Left forelimb (tissue), 1 donor: Measurements from ENCODE around the gene SLC7A14.

ENCODE experiments used
- DNase-seq: peaks from one replicate; pipeline ENCODE4 v3.0.0-alpha.2; 2018; ENCODE audit warnings: low spot score

The SLC7A14 gene

DNA sequence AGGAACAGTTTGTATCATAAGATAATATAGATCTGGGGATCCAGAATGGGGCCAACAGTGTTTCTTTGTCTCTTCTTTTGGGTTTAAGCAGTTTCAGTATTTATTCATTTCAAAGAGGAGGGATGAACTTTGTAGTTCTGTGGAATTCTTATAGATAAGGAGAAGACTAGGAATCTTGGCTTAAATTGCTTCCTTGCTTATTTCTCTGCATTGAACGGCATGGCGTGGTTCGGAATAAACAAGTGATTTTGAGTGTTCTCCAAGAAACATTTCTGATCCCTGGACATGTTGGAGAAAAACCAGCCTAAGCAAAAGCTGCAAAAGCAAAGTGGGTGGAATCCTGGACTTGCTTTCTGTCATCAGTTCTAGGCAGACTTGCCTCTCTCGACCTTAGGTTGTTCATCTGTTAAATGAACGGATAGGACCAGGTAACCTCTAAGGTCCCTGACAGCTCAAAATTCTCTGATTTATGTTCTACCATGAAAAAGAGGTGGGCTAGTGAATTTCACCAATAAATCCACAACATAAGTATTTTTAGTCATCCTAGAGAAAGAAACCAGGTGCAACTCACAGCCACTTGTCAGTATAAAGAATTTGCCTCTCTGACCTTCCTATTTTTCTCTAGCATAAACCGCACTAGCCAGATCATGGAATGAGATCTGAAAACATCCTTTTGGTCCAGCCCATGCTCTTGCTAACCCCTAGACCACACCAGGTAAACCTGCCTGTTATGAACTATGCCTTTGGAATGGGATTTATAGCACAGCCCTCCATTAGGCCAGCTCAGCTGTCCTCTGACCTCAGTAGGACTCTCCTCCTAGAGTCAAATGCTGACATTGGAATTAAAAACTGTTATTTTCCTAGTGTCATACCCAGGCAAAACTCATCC is 88.4 kb downstream of the SLC7A14 start:
- DNase-seq = no peak

DNA sequence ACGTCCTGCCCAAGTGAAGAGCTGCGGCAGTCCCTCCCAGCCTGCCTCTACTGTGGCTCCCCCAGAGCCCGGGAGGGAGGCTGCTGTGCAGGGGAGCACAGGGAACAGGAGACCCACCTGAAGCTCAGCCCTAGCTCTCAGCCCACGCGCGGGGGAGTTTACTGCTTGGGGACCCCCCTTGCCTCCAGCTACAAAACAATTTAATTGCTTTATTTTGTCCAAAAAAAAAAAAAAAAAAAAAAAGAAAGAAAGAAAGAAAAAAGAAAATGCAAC is 89.1 kb downstream of the SLC7A14 start:
- DNase-seq = no peak

GRCh38 chr3:170496026-170496867 is 89.6 kb downstream of the SLC7A14 start:
- no peak for DNase-seq

DNA sequence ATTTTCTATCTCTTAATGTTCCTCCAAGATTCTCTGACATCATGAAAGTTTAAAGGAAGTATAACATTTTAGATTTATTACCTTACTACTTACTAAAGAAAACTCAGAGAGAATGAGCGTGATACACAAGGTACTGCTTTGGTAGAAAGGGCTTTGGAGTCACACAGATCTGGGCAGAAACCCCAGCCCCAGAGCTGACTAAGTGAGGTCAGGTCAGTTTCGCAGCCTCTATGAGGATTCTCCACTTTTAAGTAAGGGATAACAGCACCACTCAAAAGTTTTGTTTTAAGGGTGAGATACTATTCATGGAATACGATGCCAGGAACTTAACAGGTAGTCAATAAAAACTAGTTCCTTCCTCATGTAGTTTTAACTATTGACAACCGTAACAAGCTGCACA is 91.1 kb downstream of the SLC7A14 start:
- no peak for DNase-seq

DNA sequence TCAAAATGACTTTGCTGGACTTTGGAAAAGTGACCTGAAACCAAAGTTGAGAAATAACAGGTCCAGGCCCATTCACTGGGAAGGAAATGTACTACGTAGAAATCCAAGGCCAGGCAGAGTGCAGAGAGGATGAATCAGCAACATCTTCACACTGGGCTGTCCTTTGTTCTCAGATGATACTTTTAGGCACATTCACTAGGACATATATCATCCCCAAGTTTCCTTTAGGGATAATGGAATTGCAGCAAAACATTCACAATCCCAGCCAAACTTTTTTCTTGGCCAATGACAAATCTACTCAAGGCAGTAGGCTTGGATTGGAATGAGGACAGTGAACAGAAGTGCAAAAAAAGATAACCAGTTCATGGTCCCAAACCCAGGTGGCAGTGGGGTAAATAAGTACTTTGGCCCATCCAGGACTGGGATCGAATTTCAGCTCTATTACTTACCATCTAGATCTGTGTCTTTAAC is 92.1 kb downstream of the SLC7A14 start:
- DNase-seq = no peak

- no peak for DNase-seq
These were observed 94.0 kb downstream of the SLC7A14 start for GRCh38 chr3:170491901-170492300.

GRCh38 chr3:170490828-170491560 is 94.9 kb downstream of the SLC7A14 start:
- no peak for DNase-seq

DNA sequence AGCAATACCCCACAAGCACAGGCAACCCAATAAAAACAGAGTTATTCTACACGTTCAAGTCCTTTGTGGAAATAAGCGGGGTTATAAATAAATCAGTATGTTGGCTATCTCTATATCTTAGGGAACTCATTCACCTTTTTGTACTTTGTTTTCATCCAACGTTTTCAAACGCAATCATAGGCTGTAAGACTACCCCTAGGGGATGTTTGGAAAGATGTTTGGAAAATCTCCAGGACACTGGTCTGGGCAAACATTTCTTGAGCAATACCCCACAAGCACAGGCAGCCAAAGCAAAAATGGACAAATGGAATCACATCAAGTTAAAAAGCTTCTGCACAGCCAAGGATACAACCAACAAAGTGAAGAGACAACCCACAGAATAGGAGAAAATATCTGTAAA is 97.1 kb downstream of the SLC7A14 start:
- DNase-seq = no peak

DNA sequence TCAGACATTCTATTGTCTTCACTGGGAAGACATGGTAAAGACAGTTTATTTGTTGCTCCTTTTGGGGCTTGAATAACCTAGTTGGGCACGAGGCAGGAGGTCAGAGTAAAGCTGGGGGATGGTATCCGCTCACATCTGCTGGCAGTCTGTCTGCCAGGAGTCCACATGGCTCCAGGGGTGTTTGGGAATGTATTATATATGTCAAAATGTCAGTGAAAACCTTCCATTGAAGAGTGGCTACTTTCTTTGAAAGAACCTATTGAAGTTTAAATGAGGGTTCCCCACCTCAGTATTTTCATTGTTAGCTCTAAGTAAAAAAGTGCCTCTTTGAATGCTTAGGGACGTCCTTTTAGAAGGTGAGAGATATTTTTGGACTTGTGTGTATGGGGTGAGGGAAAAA is 98.8 kb downstream of the SLC7A14 start:
- no peak for DNase-seq

- DNase-seq = no peak
These were observed 99.5 kb downstream of the SLC7A14 start for GRCh38 chr3:170486398-170486797.

DNA sequence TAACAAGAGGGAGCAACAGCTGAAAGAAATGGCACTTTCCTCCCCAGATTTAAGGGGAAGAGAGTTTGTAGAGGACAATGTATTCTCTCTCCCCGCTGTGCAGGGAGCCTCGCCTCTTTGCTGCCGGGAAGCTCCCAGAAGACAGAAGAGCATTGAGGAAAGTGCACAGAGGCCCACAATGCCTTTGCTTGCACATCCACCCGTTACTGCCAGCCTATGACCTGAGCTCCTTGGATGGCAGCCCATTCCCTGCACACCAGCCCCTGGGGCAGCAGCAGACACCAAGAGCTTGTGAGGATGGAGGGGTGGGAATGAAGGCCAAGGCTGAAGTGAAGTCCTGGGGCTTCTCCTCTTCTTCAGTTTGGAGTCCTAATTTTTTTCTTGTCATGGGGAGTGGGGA is 100.2 kb downstream of the SLC7A14 start:
- no peak for DNase-seq

DNA sequence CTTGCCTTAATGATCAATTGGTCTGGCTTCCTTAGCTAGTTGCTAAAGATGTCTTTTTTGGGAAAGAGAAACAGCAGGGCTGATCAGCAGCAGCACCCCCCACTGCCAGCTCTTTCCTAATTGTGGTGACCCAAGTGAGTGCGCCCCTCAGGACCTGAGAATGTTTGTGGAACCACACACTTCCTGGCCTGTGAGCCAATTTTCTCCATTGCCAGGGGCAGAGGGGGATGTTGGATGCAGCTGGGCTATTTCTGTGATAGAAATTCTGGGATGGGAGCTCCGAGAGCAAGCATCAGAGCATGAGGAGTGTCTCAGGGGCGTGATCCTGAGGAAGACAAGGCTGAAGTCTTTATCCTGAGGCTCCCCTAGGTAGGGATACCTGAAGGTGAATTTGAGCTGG is 100.6 kb downstream of the SLC7A14 start:
- no peak for DNase-seq

- DNase-seq = no peak
These were observed 101.0 kb downstream of the SLC7A14 start for GRCh38 chr3:170484869-170485268.

- no peak for DNase-seq
These were observed 102.2 kb downstream of the SLC7A14 start for GRCh38 chr3:170483485-170484262.

DNA sequence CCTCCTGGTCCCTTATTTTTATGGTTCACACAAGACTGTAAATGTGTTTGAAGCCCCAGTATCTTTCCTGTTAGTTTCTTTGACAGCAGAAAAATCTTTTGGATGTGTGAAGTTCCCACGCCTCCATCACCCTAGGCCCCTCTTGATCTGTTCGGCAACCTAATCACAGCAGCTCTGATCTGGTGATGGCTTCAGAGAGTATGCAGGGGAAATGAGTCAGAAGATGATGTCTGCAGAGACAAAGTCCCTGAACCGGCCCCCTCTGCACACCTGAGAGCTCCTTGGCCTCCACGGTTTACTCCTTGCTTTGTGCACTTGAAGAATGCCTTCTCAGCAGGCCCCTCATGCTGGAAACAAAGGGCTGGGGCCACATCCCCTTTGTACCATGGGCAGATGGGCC is 103.7 kb downstream of the SLC7A14 start:
- no peak for DNase-seq

- DNase-seq = no peak
These were observed 105.8 kb downstream of the SLC7A14 start for GRCh38 chr3:170480111-170480510.

DNA sequence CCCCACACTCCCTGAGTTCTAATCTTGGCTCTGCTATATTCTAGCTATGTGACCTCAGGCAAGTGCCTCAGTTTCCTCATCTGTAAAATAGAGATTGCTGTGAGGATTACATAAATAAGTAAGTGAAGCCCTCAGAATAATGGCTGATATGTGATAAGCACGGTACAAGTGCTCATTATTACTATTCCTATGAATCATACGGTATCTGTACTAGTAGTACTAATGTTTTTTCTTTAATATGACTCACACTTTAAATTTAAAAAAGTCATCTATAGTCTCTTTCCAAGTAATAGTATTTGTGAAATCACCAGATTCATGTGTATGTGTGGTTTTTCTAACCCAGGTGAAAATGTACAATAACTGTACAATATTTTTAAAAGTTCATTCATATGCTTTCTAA is 108.5 kb downstream of the SLC7A14 start:
- DNase-seq = no peak

GRCh38 chr3:170476291-170476690 is 109.6 kb downstream of the SLC7A14 start:
- no peak for DNase-seq

DNA sequence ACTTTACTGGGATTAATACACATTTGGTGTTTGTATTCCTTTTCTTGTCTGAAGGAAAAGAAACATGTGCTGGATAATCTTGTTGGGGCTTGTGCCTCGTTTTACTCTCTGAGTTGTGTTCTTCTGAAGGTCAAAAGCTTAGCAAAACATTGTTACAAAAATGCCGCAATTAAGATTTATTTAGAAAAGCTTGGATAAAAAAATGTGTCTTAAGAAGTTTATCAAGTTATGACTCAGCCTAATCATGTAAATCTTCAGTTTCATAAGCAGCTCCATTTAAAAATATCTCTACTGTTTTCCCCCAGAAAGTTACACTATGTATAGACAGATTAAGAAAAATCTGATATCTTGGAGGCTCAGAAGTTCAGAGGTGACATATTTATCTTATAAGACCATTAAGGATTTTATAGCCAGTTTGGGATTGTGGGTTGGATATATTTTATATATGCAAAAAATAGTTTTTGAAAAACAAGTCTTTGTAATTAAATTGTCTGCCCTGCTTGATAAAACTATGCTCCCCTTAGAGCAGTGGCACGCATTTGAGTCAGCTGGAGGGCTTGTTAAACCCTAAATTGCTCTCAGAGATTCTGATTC is 110.7 kb downstream of the SLC7A14 start:
- no peak for DNase-seq

- DNase-seq = no peak
These were observed 112.5 kb downstream of the SLC7A14 start for GRCh38 chr3:170473358-170473757.

DNA sequence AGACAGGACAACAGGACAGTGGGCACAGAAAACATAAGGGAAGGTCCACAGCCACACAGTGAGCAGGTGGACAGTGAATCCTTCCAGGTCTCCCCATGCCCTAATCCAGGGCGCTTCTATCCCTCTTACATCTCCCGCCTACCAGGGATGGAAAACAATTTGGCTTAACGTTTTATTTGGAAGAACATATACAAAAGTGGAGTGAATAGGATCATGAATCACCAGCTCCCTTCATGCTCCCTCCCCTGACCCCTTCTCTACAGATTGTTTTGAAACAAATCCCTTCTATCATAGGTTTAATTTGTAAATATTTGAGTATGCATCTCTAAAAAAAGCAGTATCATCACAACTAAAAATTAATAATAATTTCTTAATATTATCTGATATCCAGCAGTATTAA is 114.7 kb downstream of the SLC7A14 start:
- no peak for DNase-seq
